Measurements from ENCODE around the gene CMIP. TPM values are rescaled to one million over a fixed set of nuclear protein-coding genes. Genes with fewer than 3 reads are reported as not detected.

Gene CMIP
- total RNA-seq, 1 experiment from 2014 or later, result 48.2 TPM

DNA sequence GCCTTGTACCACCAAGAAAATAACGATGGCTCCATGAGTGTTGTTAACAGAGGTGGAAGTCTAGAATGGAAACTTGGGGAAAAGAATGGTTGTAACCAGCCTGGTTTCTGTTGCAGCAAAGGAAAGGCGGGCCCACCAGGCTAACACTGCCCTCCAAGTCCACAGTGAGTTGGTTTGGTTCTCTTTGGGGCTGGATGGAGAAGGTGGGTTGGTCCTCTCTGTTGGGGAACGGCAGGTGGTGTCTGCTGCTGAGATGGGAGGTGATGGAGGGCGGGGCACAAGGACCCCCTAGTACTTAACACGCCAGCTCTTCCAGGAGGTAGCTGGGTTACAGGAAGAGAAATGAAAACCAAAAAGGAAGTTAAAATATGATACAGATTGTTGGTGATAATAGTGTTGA, 257.9 kb downstream of the CMIP start:
- H2BK12ac ChIP-seq (ENCODE audit: insufficient read length, low read depth, low read length), result no peak overlapping the region
- H3K56ac ChIP-seq (ENCODE audit: insufficient read length, low read depth, low read length), result no peak overlapping the region
- H3K23me2 ChIP-seq (ENCODE audit: insufficient read length, low read depth, low read length, poor library complexity, severe bottlenecking), result no peaks in the 10 kb centered on the region
- H2BK5ac ChIP-seq (ENCODE audit: insufficient read length, low read length), result no peak overlapping the region
- Mint-ChIP-seq H3K36me3 (ENCODE audit: insufficient read depth in 1 of 3, low read depth in 3 of 3) (peaks cover 35 to 66% (median 58%) of the 10 kb centered on the region in 3 experiments; a peak in 6 of 7 replicates), H3K4me3 (no peak overlapping the region), H3K9me3 (no peaks in the 10 kb centered on the region), H3K27me3 (ENCODE audit: low read depth) (no peaks in the 10 kb centered on the region), H3K4me1 (0 out of 4 replicates have a peak, but pooled peaks cover 0 to 4% of the 10 kb centered on the region in 2 experiments), H3K27ac (peak overlapping the region in 1 of 3 experiments; percentile 48; a peak in 1 of 7 replicates)
- H4K91ac ChIP-seq (ENCODE audit: insufficient read length, low read depth, low read length), result no peak overlapping the region
- no peak overlapping the region for H3K23ac ChIP-seq (ENCODE audit: insufficient read length, low read depth, low read length)
- H4K8ac ChIP-seq (replicated peaks; ENCODE audit: insufficient read length, low read depth, low read length), result no peak overlapping the region
- no peak overlapping the region for H2BK15ac ChIP-seq (ENCODE audit: low read depth, low read length)
- no peaks in the 10 kb centered on the region for H3K9me3 ChIP-seq (ENCODE audit: control insufficient read depth, low read depth, low read length)
- H3K79me2 ChIP-seq (ENCODE audit: insufficient read depth, low read length), result no peaks in the 10 kb centered on the region
- H2AFZ ChIP-seq (ENCODE audit: low read length), result no peak overlapping the region
- H2BK20ac ChIP-seq (ENCODE audit: low read depth, low read length, poor library complexity, severe bottlenecking), result no peak overlapping the region
- no peaks in the 10 kb centered on the region for H3K79me1 ChIP-seq (ENCODE audit: insufficient read depth, low read depth, low read length, poor library complexity, severe bottlenecking)
- WGBS (ENCODE audit: extremely low coverage, insufficient read length, low lambda C conversion rate), result no CpG with 5 or more reads among the region's 5 CpGs
- H2BK120ac ChIP-seq (ENCODE audit: low read depth, low read length, poor library complexity, severe bottlenecking), result no peak overlapping the region
- H2AK5ac ChIP-seq (ENCODE audit: insufficient read length, low read length), result no peak overlapping the region
- no peak for DNase-seq
- no peak overlapping the region for H3K9ac ChIP-seq (ENCODE audit: extremely low read depth, insufficient read length, low read length)
- H4K20me1 ChIP-seq (ENCODE audit: control insufficient read depth, insufficient read depth, insufficient read length), result no peaks in the 10 kb centered on the region
- H3K4me2 ChIP-seq (ENCODE audit: insufficient read depth, insufficient read length, low read length), result no peak overlapping the region
- H3T11ph ChIP-seq (ENCODE audit: low read length), result no peak overlapping the region
- no peak overlapping the region for H3K18ac ChIP-seq (ENCODE audit: insufficient read length, low read depth, low read length)
- no peaks in the 10 kb centered on the region for H3K4me1 ChIP-seq (ENCODE audit: insufficient read depth, low read length)
- no peak overlapping the region for H3K4ac ChIP-seq (ENCODE audit: low read depth, low read length)
- H3K27ac ChIP-seq (ENCODE audit: insufficient read length, low read depth, low read length), result no peak overlapping the region
- H3K27me3 ChIP-seq (ENCODE audit: insufficient read depth, low read length), result no peaks in the 10 kb centered on the region
- H3K14ac ChIP-seq (ENCODE audit: insufficient read depth, low read length), result no peak overlapping the region
- no peak overlapping the region for H4K5ac ChIP-seq (ENCODE audit: insufficient read length, low read depth, low read length)
- TF ChIP-seq CTCF (conservative IDR thresholded peaks at IDR 0.05), result no peak

Measured in H9 (cell line).